CD14-positive monocyte (primary cell): Measurements from ENCODE around the gene OR5J2. TPM values are rescaled to one million over a fixed set of nuclear protein-coding genes. Genes with fewer than 3 reads are reported as not detected.

ENCODE experiments used
- DNase-seq, 3 donors: peaks; one replicate each; pipeline ENCODE4 v3.0.0-alpha.2; 2011 to 2022
- H2AFZ ChIP-seq: 2 replicates; pipeline ENCODE4 v1.6.0; 2012; ENCODE audit warnings: mild to moderate bottlenecking, low read depth, low read length, inconsistent platforms; ENCODE audit not compliant: insufficient read depth, poor library complexity, severe bottlenecking
- H3K27ac ChIP-seq, 2 donors: 1 replicate in 1 of 2; 2 replicates in 1 of 2; pipeline ENCODE4 v1.5.1; 2012 to 2013; ENCODE audit warnings: low read length in 2 of 2, control low read depth in 1 of 2, inconsistent platforms in 1 of 2, low read depth in 1 of 2, mild to moderate bottlenecking in 1 of 2
- H3K27me3 ChIP-seq, 2 donors: one replicate each; pipeline versions ENCODE4 v1.6.0 to v1.6.1; 2011 to 2013; ENCODE audit warnings: low read length in 2 of 2; ENCODE audit not compliant: control insufficient read depth in 2 of 2, insufficient read depth in 2 of 2
- H3K36me3 ChIP-seq, 2 donors: replicated peaks in 1 of 2; 1 replicate in 1 of 2; 2 replicates in 1 of 2; pipeline versions ENCODE4 v1.5.1 to v1.6.1; 2012 to 2013; ENCODE audit warnings: low read length in 2 of 2, control low read depth in 1 of 2, inconsistent platforms in 1 of 2, mild to moderate bottlenecking in 1 of 2; ENCODE audit not compliant: insufficient read depth in 2 of 2, control insufficient read depth in 1 of 2
- H3K4me1 ChIP-seq, 2 donors: 1 replicate in 1 of 2; 2 replicates in 1 of 2; pipeline versions ENCODE4 v1.5.1 to v1.6.1; 2012 to 2013; ENCODE audit warnings: low read length in 2 of 2, control low read depth in 1 of 2, inconsistent platforms in 1 of 2, mild to moderate bottlenecking in 1 of 2, moderate library complexity in 1 of 2; ENCODE audit not compliant: insufficient read depth in 2 of 2, control insufficient read depth in 1 of 2
- H3K4me2 ChIP-seq: replicated peaks from 2 replicates; pipeline ENCODE3; 2012; ENCODE audit warnings: low read length, moderate library complexity, mild to moderate bottlenecking; ENCODE audit not compliant: poor library complexity, severe bottlenecking; ENCODE audit errors: extremely low read depth
- H3K4me3 ChIP-seq, 3 experiments: fragments of 200-600 bp in 1 of 3; sonication (generic) in 1 of 3; replicated peaks in 1 of 3; 1 replicate in 2 of 3; 2 replicates in 1 of 3; pipeline ENCODE4 v1.5.1; 2011 to 2013; ENCODE audit warnings: low read length in 3 of 3, mild to moderate bottlenecking in 3 of 3, control low read depth in 2 of 3, low read depth in 2 of 3, inconsistent platforms in 1 of 3, moderate library complexity in 1 of 3
- H3K79me2 ChIP-seq: 2 replicates; pipeline ENCODE4 v1.6.0; 2012; ENCODE audit warnings: mild to moderate bottlenecking, control low read depth, inconsistent platforms, low read length, moderate library complexity; ENCODE audit not compliant: insufficient read depth
- H3K9ac ChIP-seq: 2 replicates; pipeline ENCODE4 v1.6.0; 2017; ENCODE audit warnings: low read length, mild to moderate bottlenecking; ENCODE audit not compliant: insufficient read depth, poor library complexity, severe bottlenecking
- H3K9me3 ChIP-seq, 2 donors: replicated peaks in 1 of 2; 1 replicate in 1 of 2; 2 replicates in 1 of 2; pipeline versions ENCODE4 v1.5.1 to v1.6.1; 2012 to 2013; ENCODE audit warnings: low read length in 2 of 2, control low read depth in 1 of 2; ENCODE audit not compliant: control insufficient read depth in 1 of 2, insufficient read depth in 1 of 2
- H4K20me1 ChIP-seq: 2 replicates; pipeline ENCODE4 v1.6.0; 2012; ENCODE audit warnings: mild to moderate bottlenecking, low read length, control low read depth, moderate library complexity; ENCODE audit not compliant: insufficient read depth
- H3K27ac Mint-ChIP-seq, 7 donors: one replicate each; pipeline ENCODE4 v1.8.0; 2020; ENCODE audit warnings: mild to moderate bottlenecking in 7 of 7, mixed read lengths in 7 of 7, moderate library complexity in 6 of 7, inconsistent platforms in 2 of 7
- H3K27me3 Mint-ChIP-seq, 3 donors: one replicate each; pipeline ENCODE4 v1.8.0; 2021 to 2022; ENCODE audit warnings: low read depth in 3 of 3, mild to moderate bottlenecking in 3 of 3, mixed read lengths in 3 of 3, moderate library complexity in 3 of 3, inconsistent platforms in 1 of 3
- H3K36me3 Mint-ChIP-seq, 2 donors: one replicate each; pipeline ENCODE4 v1.8.0; 2020; ENCODE audit warnings: mixed read lengths in 2 of 2, inconsistent platforms in 1 of 2, mild to moderate bottlenecking in 1 of 2
- H3K4me1 Mint-ChIP-seq: one replicate; pipeline ENCODE4 v1.8.0; 2020; ENCODE audit warnings: mild to moderate bottlenecking, mixed read lengths
- H3K4me3 Mint-ChIP-seq, 2 donors: one replicate each; pipeline ENCODE4 v1.8.0; 2020; ENCODE audit warnings: mild to moderate bottlenecking in 2 of 2, mixed read lengths in 2 of 2, moderate library complexity in 1 of 2
- H3K9me3 Mint-ChIP-seq, 7 donors: one replicate each; pipeline ENCODE4 v1.8.0; 2020 to 2022; ENCODE audit warnings: mixed read lengths in 7 of 7, mild to moderate bottlenecking in 6 of 7, moderate library complexity in 6 of 7, inconsistent platforms in 2 of 7
- WGBS: methylation state at CpG from one replicate; pipeline ENCODE4 v1.1.5; 2013; ENCODE audit warnings: missing lambda C conversion rate; ENCODE audit not compliant: insufficient coverage; 5-methylcytosine and 5-hydroxymethylcytosine counted together
- intact Hi-C, 2 donors: fragments of 100-400 bp; cut with micrococcal nuclease; formaldehyde crosslinking; loops; one replicate each; pipeline versions ENCODE4 v1.15.0 to v1.15.1; 2023
- polyA plus RNA-seq, 3 donors: library from polyadenylated mRNA; depleted of rRNA in 1 of 3; unstranded in 2 of 3; stranded (reverse) in 1 of 3; fragments of 300-500 nt in 2 of 3; fragments of >200 nt in 1 of 3; fragmentation: Illumina TruSeq in 2 of 3; gene quantifications; 1 replicate in 2 of 3; 2 replicates in 1 of 3; pipeline ENCODE4 v1.2.3, GENCODE V29; 2012 to 2021
- TF ChIP-seq, protein P1 (sequence below): fragments of 200-600 bp; IDR thresholded peaks from one replicate; pipeline ENCODE4 v1.8.0; 2022; ENCODE audit warnings: antibody characterized with exemption, mild to moderate bottlenecking

The OR5J2 gene
- polyA plus RNA-seq, 3 donors: not detected

DNA sequence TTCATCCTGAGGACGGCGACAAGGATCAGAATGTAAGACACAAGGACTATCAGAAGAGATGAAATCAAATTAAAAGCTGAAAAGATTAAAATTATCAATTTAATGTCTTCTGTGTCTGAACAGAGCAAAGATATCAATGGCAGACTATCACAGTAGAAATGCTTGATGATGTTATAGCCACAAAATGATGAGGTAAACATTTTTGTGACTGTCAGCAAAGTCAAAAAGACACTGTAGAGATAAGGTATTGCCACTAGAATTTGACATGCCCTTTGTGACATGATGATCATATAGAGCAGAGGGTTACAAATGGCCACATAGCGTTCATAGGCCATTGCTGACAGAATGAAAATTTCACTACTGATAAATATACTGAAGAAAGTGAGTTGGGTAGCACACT is 12.2 kb downstream of the OR5J2 start:
- H3K36me3 Mint-ChIP-seq: no peaks in the 10 kb centered on the region
- Histone ChIP-seq H3K4me3 (no peak overlapping the region), H3K4me1 (no peaks in the 10 kb centered on the region), H3K27me3 (no peaks in the 10 kb centered on the region), H3K9ac (no peak overlapping the region), H3K4me2 (no peak overlapping the region), H3K9me3 (peaks cover 4 to 8% of the 10 kb centered on the region in 2 donors), H4K20me1 (no peaks in the 10 kb centered on the region), H3K27ac (no peak overlapping the region), H3K79me2 (no peaks in the 10 kb centered on the region), H2AFZ (no peak overlapping the region), H3K36me3 (no peaks in the 10 kb centered on the region)
- no peak overlapping the region for H3K4me3 Mint-ChIP-seq
- peaks cover 0 to 14% (median 2%) of the 10 kb centered on the region in 7 donors for H3K9me3 Mint-ChIP-seq
- H3K4me1 Mint-ChIP-seq: no peaks in the 10 kb centered on the region
- no peaks in the 10 kb centered on the region for H3K27me3 Mint-ChIP-seq
- no peak overlapping the region for H3K27ac Mint-ChIP-seq
- WGBS: no CpG with 5 or more reads among the region's 3 CpGs
- intact Hi-C loops: no loop called here
- DNase-seq: no peak
- TF ChIP-seq, protein P1, sequence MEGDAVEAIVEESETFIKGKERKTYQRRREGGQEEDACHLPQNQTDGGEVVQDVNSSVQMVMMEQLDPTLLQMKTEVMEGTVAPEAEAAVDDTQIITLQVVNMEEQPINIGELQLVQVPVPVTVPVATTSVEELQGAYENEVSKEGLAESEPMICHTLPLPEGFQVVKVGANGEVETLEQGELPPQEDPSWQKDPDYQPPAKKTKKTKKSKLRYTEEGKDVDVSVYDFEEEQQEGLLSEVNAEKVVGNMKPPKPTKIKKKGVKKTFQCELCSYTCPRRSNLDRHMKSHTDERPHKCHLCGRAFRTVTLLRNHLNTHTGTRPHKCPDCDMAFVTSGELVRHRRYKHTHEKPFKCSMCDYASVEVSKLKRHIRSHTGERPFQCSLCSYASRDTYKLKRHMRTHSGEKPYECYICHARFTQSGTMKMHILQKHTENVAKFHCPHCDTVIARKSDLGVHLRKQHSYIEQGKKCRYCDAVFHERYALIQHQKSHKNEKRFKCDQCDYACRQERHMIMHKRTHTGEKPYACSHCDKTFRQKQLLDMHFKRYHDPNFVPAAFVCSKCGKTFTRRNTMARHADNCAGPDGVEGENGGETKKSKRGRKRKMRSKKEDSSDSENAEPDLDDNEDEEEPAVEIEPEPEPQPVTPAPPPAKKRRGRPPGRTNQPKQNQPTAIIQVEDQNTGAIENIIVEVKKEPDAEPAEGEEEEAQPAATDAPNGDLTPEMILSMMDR: no peak

DNA sequence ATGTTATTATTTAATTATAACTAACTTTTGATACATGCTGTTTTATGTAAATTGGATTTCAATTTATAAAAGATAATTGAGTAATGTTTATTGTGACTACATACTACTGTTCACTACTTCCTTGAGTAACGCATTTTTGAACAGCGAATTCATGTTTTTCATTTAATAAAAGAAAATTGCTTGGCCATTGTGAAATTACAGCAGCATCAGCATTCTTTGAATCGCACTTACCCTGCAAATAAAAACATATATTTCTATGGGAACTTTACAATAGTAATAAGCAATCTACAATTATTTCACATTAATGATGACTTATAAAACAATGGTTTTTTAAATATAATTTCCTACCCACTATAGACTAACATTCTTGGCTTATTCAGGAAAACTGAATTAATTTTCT is 20.3 kb downstream of the OR5J2 start:
- Histone ChIP-seq H2AFZ (no peak overlapping the region), H3K9me3 (no peaks in the 10 kb centered on the region), H3K79me2 (no peaks in the 10 kb centered on the region), H3K4me3 (no peak overlapping the region), H3K27ac (no peak overlapping the region), H3K4me1 (no peaks in the 10 kb centered on the region), H4K20me1 (no peaks in the 10 kb centered on the region), H3K9ac (no peak overlapping the region), H3K4me2 (no peak overlapping the region), H3K27me3 (no peaks in the 10 kb centered on the region), H3K36me3 (no peaks in the 10 kb centered on the region)
- intact Hi-C loops: no loop called here
- Mint-ChIP-seq H3K27me3 (no peaks in the 10 kb centered on the region), H3K27ac (no peak overlapping the region), H3K4me1 (no peaks in the 10 kb centered on the region), H3K4me3 (no peak overlapping the region), H3K36me3 (no peaks in the 10 kb centered on the region), H3K9me3 (peaks cover 0 to 7% (median 0%) of the 10 kb centered on the region in 7 donors)
- no peak for DNase-seq
- TF ChIP-seq, protein P1: no peak
- WGBS: no CpG with 5 or more reads among the region's 3 CpGs
